ENCODE measurements around the gene MAP2K5. TPM values are rescaled to one million over a fixed set of nuclear protein-coding genes. Genes with fewer than 3 reads are reported as not detected.
A peak's percentile ranks its signal among the peaks of the same experiment; 100 is the strongest.

The MAP2K5 gene
- total RNA-seq, 1 experiment from 2014 or later = 22.2 TPM

GRCh38 chr15:67840749-67841512, 298.4 kb downstream of the MAP2K5 start:
- Mint-ChIP-seq H3K27me3 (ENCODE audit: unreplicated experiment) (peaks cover 22% of the 10 kb centered on the region), H3K36me3 (ENCODE audit: insufficient read depth, unreplicated experiment) (peaks cover 26% of the 10 kb centered on the region), H3K27ac (ENCODE audit: unreplicated experiment) (peak overlapping the region; percentile 99), H3K4me1 (ENCODE audit: low read depth, unreplicated experiment) (peaks cover 8% of the 10 kb centered on the region), H3K9me3 (ENCODE audit: low read depth, unreplicated experiment) (no peaks in the 10 kb centered on the region), H3K4me3 (ENCODE audit: low read depth, unreplicated experiment) (peak overlapping the region; percentile 79)
- intact Hi-C loops (cut with micrococcal nuclease; ENCODE audit: unreplicated experiment) = no loop called here
- CTCF ChIA-PET = interaction anchor here (0.6 to 1.0 kb wide), 7 partner anchors 35 to 1437 kb away, joined by 3 to 12 read pairs (median 4); no protein-coding TSS in a partner anchor
- no peak for DNase-seq
- no peak for TF ChIP-seq CTCF (IDR thresholded peaks at IDR 0.05; ENCODE audit: unreplicated experiment)
- no TSS peak for BruUV-seq (replicated peaks)

GRCh38 chr15:67841513-67841762, 298.9 kb downstream of the MAP2K5 start:
- no peak for TF ChIP-seq CTCF (IDR thresholded peaks at IDR 0.05; ENCODE audit: unreplicated experiment)
- Mint-ChIP-seq H3K27me3 (ENCODE audit: unreplicated experiment) (peaks cover 17% of the 10 kb centered on the region), H3K36me3 (ENCODE audit: insufficient read depth, unreplicated experiment) (peaks cover 26% of the 10 kb centered on the region), H3K4me3 (ENCODE audit: low read depth, unreplicated experiment) (peak overlapping the region; percentile 79), H3K9me3 (ENCODE audit: low read depth, unreplicated experiment) (no peaks in the 10 kb centered on the region), H3K27ac (ENCODE audit: unreplicated experiment) (no peak overlapping the region), H3K4me1 (ENCODE audit: low read depth, unreplicated experiment) (peaks cover 8% of the 10 kb centered on the region)
- CTCF ChIA-PET = interaction anchor here (0.7 to 1.0 kb wide), 4 partner anchors 36 to 384 kb away, joined by 3 to 12 read pairs (median 6); no protein-coding TSS in a partner anchor
- intact Hi-C loops (cut with micrococcal nuclease; ENCODE audit: unreplicated experiment) = no loop called here
- DNase-seq = no peak
- no TSS peak for BruUV-seq (replicated peaks)

- CTCF ChIA-PET = no interaction called here
- no peaks in the 10 kb centered on the region for H3K9me3 Mint-ChIP-seq (ENCODE audit: low read depth, unreplicated experiment)
- no peak overlapping the region for H3K27ac Mint-ChIP-seq (ENCODE audit: unreplicated experiment)
- H3K36me3 Mint-ChIP-seq (ENCODE audit: insufficient read depth, unreplicated experiment) = peaks cover 26% of the 10 kb centered on the region
- intact Hi-C loops (cut with micrococcal nuclease; ENCODE audit: unreplicated experiment) = no loop called here
- TF ChIP-seq CTCF (IDR thresholded peaks at IDR 0.05; ENCODE audit: unreplicated experiment) = no peak
- BruUV-seq (replicated peaks) = no TSS peak
- peaks cover 8% of the 10 kb centered on the region for H3K4me1 Mint-ChIP-seq (ENCODE audit: low read depth, unreplicated experiment)
- no peak overlapping the region for H3K4me3 Mint-ChIP-seq (ENCODE audit: low read depth, unreplicated experiment)
- peaks cover 12% of the 10 kb centered on the region for H3K27me3 Mint-ChIP-seq (ENCODE audit: unreplicated experiment)
- DNase-seq = no peak
These were observed 300.6 kb downstream of the MAP2K5 start for GRCh38 chr15:67843092-67843501.

- H3K4me1 Mint-ChIP-seq (ENCODE audit: low read depth, unreplicated experiment) = peaks cover 8% of the 10 kb centered on the region
- no peak for DNase-seq
- TF ChIP-seq CTCF (IDR thresholded peaks at IDR 0.05; ENCODE audit: unreplicated experiment) = no peak
- no peaks in the 10 kb centered on the region for H3K9me3 Mint-ChIP-seq (ENCODE audit: low read depth, unreplicated experiment)
- BruUV-seq (replicated peaks) = no TSS peak
- CTCF ChIA-PET = no interaction called here
- peaks cover 25% of the 10 kb centered on the region for H3K36me3 Mint-ChIP-seq (ENCODE audit: insufficient read depth, unreplicated experiment)
- no peak overlapping the region for H3K27ac Mint-ChIP-seq (ENCODE audit: unreplicated experiment)
- peaks cover 13% of the 10 kb centered on the region for H3K27me3 Mint-ChIP-seq (ENCODE audit: unreplicated experiment)
- intact Hi-C loops (cut with micrococcal nuclease; ENCODE audit: unreplicated experiment) = no loop called here
- no peak overlapping the region for H3K4me3 Mint-ChIP-seq (ENCODE audit: low read depth, unreplicated experiment)
These were observed 301.3 kb downstream of the MAP2K5 start for GRCh38 chr15:67843571-67844387.

All from Calu3 (cell line).